HG02884 (cell line): Measurements from ENCODE around the gene SIGMAR1.

Experiments
- ATAC-seq: cut with Tn5 transposase; IDR thresholded peaks from one replicate; pipeline ENCODE4 v1.9.1; 2021; ENCODE audit warnings: mild to moderate bottlenecking, moderate library complexity; ENCODE audit not compliant: unreplicated experiment

Gene SIGMAR1

DNA sequence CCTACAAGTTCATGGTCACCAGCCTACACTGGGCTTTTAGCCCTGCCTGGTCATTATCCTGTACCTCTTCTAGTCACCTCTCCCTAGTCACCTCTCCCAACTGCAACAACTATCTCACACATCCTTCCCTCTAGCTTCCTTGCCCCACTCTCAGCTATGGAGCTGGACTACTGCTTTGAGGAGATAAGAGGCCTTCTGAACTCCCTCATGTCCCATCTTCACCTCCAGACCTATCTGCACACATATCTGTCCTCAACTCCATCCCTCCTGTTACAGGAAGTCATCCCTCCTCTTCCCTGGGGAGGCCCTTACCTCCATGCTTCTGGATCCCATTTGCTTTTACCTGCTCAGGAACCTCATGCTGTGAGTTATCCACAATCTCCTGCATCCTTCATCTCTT is 31.4 kb downstream of the SIGMAR1 start:
- ATAC-seq, result no peak

DNA sequence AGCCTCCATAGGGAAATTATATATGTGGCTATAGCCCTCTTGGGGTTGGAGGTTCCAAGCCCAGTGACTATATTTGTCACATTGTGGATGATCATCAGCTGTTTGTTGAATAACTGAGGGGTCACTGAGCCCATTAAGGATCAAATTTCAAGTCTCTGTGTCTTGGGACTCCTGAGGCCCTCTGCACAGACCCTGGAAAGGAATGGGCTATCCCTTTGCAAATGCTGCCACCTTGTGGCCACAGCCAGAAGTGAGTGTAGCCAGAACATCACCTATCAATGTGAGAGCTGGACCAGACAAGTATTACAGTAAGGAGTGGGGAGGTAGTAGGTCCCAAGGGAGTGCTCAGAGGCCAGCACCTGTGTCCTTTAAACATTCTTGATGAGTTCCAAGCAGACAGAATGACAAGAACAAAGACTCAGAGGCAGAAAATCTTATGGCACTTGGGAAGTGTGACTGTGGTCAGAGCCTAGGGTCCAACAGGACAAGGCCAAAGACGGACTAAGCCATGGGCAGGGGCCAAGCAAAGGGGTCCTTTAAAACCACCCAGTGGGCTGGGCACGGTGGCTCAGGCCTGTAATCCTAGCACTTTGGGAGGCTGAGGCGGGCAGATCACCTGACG is 33.9 kb downstream of the SIGMAR1 start:
- peak; percentile 70 for ATAC-seq

DNA sequence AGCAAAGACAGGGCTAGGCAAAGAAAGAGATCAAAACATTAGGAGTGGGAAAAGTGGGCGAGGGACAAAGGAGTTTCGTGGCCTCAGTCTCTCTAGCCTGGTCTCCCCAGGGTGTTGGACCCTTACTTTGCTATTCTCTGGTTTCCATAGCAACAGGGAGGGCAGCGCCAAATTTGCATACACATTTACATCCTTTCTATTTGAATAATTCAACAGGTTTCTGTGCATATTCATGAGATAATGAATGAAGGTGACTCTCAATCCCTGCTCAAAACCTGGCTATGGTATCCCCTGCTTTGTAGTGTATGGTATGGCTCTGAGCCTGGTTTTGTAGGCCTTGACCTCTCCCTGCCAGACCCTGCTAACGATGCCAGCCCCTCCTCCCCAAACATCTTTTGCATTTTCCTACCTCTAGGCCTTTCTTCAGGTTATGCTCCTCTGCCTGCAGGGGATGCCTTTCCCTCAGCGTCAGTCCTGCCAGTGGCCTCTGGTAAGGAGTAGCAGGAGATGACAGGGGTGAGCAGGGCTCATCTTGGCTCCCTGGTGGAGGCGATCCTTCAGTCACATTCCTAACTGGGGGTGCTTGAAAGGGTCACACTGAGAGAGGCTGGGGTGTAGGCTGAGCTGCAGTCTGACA is 35.5 kb downstream of the SIGMAR1 start:
- ATAC-seq, result no peak

DNA sequence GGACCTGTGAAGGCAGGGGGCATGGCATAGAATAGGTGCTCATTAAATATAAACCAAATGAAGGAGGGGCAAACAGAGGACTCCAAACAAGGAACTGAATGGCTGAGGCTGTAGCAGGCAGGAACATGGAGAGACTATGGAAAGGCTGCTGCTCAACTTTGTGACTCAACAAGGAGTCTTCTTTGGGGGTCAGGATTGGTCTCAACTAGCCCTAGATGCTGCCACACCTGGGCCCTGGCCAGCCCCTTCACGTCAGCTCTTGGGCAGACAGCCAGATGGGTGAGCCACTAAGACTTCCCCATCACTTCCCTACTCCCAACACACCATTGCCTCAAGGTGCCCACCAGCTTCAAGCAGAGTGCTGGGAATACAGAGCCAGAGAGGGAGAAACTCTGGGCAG is 36.7 kb downstream of the SIGMAR1 start:
- ATAC-seq, result no peak

DNA sequence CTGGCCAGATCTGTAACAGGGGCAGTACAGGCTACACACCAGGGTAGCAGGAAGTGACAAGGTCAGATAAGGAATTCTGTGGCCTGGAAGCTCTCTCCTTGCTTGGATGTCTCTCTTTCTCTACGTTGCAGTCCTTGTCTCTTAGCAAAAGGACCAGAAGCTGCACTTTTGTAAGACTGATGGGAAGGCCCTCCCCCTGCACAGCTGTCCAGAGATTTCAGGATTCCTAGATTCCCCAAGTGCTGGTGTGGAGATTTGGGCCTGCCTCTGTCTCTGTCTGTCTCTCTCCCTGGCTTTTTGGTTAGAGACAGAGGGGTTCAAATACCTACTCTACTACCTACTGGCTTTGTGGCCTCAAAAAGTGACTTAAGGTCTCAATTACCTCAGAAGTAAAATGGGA is 38.0 kb downstream of the SIGMAR1 start:
- ATAC-seq, result no peak

DNA sequence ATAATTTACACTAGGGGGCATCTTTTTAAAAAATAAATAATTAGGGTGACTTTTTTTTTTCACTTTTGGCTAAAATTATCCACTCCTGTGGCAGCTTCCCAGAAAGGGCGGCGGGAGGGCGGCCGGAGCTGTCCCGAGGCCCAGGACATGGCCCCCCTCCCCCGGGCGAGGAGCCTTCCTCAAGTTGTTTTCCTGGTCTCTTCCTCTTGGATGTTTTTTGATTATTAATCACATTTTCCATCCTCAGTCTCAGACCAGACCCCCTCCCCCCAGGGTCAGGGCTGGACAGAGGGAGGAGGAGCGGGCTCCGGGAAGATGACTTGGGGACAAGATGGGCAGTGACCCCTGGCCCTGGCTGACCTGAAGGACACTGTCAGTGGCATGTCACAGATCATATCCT is 43.4 kb downstream of the SIGMAR1 start:
- no peak for ATAC-seq

DNA sequence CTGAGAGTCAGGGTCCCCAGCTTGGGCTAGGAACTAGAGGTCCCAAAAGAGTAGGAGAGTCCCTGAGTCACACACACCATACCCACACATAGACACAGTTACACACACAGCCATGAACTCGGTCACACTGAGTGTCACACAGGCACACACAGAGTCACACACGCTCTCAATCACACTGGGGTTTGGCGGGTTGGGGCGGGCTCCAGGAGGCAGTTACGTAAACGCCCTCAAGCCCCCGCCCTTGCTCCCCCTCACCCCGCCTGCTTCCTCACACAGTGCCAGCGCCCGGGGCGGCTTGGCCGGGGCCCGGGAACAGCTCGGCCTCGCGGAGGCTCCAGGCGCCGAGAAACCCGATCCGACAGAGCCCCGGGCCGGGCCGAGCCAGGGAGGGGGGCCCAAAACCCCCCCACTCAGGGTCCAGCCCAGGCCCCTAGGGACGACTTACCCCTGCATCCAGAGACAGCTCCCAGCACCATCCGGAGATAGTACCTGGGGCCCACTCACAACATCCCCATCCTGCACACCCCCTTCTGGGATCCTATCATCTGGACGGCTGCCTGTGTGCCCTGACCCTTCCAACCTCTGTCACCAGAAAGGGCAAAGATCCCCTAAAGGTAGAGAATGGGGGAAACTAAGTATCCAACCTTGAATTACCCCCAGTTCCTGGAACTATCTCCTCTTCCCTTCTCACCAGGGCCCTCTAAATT is 44.5 kb downstream of the SIGMAR1 start:
- no peak for ATAC-seq

DNA sequence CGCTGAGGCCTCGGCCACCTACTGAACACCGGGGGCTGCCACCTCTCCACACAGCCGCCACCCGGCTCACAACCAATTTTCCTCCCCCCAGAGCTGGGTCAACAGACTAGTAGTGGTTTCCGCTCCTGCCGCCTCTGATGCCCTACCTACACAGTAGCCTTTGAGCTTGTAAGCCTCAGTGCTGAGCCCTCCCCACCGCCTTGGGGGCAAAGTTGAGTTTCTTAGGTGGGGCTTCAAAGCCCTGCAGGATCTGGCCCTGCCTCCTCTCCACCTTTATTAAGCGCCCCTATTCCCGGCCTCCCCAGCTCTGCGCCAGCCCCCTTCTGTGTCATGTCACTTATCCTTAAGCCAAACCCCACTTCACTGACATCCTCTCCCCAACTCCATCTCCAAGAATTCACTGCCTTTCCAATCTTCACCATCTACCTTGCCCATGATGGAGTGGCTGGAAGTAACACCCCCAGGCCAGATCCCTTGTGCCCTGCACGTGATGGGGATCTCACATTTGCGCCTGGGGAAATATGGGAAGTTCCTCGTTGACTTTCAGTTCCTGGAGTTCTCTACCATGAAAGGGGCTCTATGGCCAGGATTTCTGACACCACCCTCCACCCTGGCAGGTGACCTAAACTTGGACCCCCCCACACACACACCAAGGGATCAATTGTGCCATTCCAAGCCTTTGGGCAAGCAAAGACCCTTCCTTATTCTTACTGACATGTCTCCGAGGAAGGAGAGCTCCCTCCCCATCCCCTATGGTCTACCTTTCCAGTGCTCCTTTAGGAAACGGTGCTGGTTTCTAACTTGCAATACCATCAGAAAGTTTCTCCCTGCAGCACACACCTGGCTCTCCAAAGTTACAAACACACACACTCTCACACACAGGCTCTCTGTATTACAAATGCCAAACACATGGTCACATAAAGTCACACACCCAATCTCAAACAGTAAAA is 45.4 kb downstream of the SIGMAR1 start:
- ATAC-seq, result no peak

DNA sequence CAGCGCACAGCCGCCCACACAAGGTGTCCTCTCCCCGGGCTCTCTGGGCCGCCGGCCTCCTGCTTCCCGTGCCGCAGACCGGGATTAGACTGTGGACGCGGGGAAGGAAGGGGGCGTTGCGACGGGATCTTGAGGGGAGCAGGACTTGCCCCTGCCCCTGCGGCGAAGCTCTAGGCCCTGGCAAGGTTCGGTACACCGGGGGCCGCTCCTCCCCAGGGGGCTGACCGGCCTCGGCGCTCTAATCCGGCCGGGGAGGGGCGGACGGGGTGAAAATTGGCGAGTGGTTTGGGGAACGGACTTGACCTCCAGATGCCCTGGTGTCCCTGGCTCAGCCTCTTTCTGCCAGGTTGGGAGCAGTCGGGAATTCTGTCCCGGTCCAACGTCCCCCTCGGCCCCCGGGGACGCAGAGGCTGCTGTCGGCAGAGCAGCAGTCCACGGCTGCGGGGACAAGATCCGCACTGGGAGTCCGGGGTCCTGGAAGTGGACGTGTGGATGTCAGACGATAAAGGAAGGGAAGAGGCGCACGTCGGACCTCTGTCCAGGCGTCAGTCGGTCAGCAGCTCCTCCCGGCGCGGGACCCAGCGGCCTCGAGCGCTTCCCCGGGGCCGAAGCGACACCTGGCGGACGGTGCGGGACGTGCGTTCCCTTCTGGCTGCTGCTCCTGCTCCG is 46.2 kb downstream of the SIGMAR1 start:
- no peak for ATAC-seq

DNA sequence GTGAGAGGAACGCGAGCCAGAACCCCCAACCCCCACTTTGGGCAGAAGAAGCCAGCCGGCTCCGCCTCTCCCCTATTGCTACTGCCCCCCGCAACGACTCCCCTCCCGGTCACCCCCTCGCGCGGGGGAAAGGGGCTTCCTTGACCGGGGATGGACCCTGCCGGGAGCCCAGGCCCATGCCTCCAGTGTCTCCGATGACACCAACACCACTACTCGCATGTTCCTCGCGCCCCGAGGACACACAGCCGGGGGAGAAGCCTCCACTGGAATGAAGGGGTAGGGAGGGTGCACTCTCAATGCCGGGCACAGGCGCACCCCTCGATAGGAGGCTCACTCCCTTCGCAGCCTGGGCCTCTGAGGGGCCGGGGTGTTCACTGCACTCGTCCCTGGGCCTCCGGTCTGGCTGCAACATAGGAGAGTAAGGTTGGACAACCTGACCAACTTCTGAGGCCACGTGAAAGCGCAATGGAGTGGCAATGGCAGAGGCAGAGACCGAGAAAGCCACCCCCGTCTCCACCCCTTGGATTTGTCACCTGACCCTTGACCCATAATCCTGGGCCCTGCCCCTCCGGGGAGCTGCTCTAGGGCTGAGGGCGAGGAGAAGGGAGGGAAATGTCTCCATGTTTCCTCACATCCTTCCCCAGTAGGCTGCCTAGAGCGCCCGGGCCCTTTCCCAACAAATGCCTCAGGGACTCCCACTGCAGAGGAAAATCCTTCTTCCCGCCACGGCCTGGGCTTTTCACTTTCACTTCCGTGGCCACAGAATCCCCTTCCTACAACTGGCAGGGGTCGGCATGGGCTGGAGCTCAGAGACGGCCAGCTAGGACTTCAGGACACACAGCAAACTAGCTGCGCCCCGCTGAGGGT is 47.0 kb downstream of the SIGMAR1 start:
- no peak for ATAC-seq

DNA sequence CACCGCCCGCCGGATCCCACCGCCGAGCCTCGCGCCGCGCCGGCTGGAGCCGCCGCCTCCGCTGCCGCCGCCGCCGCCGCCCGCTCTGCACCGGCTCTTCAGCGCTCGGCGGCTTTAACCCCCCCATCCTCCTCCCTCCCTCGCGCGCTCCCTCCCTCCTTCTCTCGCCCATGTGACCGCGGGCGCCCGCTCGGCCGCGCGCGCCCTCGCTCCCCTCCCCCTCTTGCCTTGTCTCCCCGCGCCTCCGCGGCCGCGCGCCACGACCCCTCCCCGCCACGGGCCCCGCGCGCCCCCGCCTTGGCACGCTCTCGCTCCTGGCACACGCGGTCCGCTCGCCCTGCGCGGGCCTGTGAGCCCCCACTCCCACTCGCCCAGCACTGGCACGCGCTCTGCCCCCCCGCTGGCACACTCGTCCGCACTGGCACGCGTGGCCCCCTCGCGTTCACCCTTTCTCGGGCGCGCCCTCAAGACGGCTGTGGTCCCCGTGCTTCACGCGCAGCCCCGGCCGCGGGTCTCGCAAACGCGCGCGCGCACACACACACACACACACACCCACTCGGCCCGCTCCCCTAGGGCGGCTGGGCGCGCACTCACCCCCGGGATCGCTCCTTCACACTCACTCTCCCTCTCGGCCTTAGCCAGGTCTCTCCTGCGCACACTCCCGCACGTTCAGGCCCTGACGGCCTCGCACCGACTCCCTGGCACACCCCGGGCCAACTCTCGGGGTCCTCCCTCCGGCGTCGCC is 47.8 kb downstream of the SIGMAR1 start, which contains the start of gene CNTFR:
TSS of gene CNTFR (minus strand) at position 89 of the 745 bp plus-strand sequence. CDS start 20,743 bp downstream, outside the sequence.
- ATAC-seq, result no peak

DNA sequence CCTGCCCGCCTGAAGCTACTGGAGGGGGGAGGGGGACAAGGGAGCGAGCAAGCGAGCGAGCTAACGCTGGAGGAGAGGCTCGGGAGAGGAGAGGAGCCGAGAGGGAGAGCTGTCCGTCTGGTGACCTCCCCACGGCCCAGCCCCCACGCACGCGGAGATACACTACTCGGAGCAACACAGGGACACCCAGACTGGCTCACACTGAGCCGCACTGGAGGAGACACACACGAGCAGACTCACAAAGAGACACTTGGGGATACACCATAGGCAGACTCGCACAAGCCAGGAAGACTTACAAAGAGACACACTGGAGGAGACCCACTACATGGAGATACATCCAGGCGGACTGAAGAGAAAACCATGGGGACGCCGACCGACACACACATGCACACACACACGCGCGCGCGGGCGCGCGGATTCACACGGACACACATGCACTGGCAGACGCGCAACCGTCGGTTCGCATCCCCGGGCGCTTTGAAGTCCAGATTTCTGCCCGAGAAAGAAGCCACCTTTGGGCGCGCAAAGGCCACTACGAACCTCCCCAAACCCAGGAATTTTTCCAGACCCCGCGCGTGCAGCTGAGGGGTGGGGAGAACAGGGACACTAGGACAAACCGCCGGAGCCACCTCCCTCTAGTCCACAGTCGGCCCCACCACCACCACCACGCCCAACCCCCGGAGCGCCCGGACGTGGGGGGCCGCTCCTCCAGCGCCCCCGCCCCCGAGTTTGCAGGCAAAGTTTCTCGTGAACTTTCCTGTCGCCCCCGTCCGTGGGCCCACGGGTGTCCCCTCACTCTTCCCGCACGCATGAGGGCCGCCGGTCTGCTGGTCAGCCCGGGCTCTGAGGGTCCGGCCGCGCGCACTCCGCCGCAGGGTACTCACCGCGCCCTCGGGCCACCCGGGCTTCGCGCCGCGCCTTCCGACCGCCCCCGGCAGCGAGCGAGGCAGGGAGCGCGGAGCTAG is 48.6 kb downstream of the SIGMAR1 start:
- ATAC-seq, result no peak

DNA sequence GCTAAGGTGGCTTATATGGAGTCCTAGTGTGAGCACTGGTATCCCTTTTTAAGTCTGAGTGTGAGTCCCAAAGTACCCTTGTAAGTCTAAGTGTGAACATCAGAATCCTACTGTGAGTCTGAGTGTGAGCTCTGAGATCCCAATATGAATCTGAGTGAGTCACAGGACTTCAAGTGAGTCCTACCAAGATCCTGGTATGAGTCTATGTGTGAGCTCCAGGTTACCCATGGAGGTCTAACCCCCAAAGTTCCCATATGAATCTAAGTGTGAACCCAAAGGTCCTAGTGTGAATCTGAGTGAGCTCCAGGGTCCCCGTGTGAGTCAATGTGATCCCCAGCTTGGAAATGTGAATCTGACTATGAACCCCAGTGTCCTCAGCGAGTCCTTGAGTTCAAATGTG is 50.3 kb downstream of the SIGMAR1 start:
- ATAC-seq, result no peak

DNA sequence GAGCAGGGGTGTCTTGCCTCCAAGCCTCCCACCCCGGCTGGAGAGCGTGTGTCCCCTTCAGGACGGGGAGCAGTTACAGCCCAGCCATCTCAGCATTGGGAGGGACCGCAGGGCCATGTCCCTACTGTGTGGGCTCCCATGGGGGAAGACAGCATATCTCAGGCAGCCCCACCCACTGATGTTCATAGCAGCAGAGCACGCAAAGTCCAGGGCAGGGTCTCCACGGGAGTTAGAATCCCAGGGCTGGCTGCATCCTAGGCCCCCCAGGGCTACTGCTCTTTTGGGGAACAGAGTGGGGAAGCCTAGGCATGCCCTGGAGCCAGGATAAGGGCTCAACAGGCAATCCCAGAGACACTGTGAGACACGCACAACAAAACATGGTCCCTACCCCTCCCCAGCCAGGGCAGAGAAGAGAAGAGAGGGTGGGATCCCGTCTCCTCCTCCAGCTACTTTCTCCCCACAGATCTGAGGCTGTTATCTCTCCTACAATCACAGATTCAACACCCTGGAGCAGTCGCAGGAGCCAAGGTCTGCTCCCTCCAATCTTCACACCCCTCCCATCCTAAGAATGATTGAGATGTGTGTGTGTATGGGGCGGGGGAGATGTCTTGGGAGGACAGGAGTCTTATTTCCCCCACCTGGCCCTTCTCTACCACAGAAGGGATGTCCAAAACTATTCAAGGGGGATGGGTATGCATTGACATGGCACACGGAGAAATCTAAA is 51.5 kb downstream of the SIGMAR1 start:
- ATAC-seq, result no peak

DNA sequence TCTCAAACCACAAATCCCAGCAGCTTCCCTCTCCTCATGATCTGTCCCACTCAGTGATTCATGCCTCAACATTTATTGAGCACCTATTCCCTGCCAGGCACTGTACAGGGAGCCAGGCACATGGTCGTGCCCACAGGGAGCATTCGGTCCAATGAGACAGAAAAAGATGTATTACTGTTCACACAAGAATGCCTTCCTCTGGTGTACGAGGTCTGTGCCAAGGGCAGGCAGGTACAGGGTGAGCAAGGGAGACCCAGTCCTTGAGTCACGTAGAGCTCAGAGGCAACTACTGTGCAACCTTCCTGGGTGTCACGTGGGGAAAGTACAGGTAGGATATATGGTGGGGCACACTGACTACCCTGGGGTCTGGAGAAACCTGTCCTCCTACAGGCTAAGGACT is 52.6 kb downstream of the SIGMAR1 start:
- ATAC-seq, result no peak
